Measurements from ENCODE around the gene ZDHHC8.

The ZDHHC8 gene

DNA sequence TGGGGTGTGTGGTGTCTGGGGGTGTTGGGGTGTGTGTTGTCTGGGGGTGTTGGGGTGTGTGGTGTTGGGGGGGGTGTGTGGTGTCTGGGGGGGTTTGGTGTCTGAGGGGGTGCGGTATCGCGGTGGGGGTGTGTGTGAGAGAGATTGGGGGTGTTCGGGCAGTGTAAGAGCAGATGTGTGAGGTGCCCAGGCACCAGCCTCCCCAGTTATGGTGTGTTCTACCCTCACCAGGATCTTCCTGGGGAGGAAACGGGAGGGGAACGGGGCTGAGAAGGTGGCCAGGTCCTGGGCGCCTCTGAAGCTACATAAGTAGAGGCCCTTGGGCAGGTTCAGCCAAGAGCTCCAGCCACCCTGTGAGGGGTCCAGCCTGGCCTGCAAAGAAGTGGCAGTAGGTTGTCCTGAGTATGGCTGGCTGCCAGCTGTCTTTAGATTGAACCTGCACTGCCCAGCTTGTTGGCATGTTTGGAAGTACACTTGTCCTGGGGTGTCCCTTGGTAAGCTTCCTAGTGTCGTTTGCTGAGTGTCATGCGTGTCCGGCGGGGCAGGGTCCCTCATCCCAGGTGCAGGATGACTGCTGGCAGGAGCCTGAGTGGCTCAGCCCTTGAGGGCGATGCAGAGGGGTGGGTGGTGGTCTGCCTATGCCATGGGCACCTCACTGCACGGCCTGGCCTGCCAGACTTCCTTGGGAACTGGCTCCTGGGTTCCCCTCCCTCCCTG, 8.1 kb upstream of the ZDHHC8 start:
- TF ChIP-seq, protein P1, sequence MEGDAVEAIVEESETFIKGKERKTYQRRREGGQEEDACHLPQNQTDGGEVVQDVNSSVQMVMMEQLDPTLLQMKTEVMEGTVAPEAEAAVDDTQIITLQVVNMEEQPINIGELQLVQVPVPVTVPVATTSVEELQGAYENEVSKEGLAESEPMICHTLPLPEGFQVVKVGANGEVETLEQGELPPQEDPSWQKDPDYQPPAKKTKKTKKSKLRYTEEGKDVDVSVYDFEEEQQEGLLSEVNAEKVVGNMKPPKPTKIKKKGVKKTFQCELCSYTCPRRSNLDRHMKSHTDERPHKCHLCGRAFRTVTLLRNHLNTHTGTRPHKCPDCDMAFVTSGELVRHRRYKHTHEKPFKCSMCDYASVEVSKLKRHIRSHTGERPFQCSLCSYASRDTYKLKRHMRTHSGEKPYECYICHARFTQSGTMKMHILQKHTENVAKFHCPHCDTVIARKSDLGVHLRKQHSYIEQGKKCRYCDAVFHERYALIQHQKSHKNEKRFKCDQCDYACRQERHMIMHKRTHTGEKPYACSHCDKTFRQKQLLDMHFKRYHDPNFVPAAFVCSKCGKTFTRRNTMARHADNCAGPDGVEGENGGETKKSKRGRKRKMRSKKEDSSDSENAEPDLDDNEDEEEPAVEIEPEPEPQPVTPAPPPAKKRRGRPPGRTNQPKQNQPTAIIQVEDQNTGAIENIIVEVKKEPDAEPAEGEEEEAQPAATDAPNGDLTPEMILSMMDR (IDR thresholded peaks at IDR 0.05; ENCODE audit: extremely low read depth, insufficient read depth, missing control alignments) = no peak
- in situ Hi-C loops (cut with MboI; ENCODE audit: low pct_unique_long_range_greater_than_20kb, low sequenced_read_pairs, unreplicated experiment) = no loop called here
- no peak for DNase-seq (ENCODE audit: low spot score)

DNA sequence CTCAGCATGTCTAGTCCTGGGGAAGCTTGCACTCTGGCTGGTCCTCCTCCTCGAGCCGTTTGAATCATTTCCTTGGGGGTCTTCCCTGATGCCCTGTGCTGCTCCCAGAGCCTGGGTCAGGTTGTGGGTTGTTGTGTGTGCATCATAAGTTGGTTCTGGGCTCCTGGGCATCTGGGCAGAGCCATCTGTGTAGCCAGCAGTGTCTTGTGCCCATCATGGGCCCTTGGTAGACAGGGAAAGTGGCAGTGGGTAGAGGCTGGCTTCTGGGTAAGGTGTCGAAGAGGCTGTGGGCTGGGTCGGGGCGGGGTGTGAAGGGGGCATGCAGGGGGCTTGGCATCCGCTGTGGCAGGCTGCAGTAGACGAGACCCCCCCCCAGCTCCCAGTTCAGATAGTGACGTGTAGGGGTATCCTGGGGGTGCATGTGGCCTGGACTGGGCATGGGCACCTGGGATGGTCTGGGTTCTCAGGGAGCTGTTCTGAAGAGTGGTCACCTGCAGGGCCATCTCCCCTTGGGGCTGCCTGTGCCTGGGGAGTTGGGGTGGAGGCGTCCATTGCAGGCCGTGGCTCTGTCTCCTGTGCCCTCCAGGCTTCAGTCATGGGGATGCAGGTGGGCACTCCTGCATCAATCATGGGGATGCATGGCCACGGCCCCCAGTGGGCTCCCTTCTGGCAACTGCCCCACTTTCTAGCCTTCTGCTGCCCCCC, 7.4 kb upstream of the ZDHHC8 start:
- TF ChIP-seq, protein P1 (IDR thresholded peaks at IDR 0.05; ENCODE audit: extremely low read depth, insufficient read depth, missing control alignments) = no peak
- DNase-seq (ENCODE audit: low spot score) = no peak
- in situ Hi-C loops (cut with MboI; ENCODE audit: low pct_unique_long_range_greater_than_20kb, low sequenced_read_pairs, unreplicated experiment) = no loop called here

DNA sequence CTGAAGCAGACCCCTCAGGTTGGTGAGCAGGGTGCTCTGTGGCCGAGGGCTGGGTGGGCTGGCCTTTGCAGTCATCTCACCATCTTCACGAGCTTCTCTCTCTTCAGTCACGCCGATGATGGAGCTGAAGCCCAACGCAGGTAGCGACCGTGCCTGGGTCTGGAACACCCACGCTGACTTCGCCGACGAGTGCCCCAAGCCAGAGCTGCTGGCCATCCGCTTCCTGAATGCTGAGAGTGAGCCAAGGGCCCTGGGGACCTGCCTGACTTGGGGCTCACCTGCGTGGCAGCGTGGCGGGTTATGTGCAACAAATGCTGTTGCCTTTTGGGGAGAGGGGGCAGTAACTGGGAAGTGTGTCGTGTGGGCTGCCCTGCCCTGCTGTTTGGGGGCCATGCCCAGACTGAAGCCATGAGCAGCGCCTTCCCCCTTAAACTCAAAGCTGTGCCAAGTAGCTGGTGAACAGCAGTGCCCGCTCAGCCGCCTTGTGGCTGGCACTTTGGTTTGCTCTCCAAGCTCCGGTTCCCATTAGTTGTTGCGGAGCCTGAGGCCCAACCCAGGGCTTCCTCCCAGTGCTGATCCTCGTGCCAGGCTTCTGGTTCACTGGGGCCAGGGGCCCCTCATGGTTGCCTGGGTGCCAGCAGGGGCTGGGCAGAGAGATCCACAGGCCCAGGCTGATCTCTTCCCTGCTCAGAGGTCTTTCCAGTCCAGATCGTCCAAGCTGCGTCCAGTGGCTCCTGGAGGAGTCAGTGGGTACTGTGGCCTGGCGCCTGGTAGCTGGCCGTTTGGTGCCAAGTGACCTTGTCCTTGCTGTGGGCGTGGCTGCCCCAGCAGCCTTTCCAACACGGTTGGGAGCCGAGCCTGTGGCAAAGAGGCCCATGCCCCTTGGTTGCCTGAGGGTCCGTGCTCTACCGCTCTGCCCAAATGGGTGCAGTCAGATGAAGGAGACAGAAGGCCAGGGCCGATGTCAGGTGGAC, 6.1 kb upstream of the ZDHHC8 start:
- in situ Hi-C loops (cut with MboI; ENCODE audit: low pct_unique_long_range_greater_than_20kb, low sequenced_read_pairs, unreplicated experiment) = no loop called here
- TF ChIP-seq, protein P1 (IDR thresholded peaks at IDR 0.05; ENCODE audit: extremely low read depth, insufficient read depth, missing control alignments) = no peak
- no peak for DNase-seq (ENCODE audit: low spot score)

DNA sequence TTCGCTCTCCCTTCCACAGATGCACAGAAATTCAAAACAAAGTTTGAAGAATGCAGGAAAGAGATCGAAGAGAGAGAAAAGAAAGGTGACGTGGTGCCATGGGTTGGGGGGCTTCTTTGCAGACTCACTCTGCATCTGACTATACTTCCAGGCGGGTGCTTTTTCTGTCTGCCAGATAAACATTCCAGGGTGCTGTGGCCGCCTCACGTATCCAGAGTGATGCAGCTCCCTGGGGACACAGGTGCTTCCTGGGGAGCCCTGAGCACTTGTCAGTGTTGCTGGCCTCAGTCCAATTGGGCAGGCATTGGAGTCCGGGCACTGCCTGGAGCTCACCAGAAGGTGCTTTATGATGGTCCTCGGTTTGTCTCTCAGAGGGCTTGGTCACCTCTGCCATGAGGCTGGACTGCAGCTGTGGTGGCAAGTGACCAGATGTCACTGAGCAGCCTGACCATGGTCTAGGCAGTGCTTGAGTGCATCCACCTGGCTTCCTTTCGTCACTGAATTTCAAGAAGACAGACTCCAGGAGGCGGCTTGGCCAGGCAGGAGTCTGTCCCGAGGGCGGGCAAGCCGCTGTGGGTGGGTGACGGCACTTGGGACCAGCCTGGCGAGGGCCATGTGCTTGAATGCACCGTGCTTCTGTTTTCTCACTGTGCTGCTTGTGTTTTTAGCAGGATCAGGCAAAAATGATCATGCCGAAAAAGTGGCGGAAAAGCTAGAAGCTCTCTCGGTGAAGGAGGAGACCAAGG, 5.1 kb upstream of the ZDHHC8 start:
- TF ChIP-seq, protein P1 (IDR thresholded peaks at IDR 0.05; ENCODE audit: extremely low read depth, insufficient read depth, missing control alignments) = no peak
- in situ Hi-C loops (cut with MboI; ENCODE audit: low pct_unique_long_range_greater_than_20kb, low sequenced_read_pairs, unreplicated experiment) = no loop called here
- DNase-seq (ENCODE audit: low spot score) = no peak

DNA sequence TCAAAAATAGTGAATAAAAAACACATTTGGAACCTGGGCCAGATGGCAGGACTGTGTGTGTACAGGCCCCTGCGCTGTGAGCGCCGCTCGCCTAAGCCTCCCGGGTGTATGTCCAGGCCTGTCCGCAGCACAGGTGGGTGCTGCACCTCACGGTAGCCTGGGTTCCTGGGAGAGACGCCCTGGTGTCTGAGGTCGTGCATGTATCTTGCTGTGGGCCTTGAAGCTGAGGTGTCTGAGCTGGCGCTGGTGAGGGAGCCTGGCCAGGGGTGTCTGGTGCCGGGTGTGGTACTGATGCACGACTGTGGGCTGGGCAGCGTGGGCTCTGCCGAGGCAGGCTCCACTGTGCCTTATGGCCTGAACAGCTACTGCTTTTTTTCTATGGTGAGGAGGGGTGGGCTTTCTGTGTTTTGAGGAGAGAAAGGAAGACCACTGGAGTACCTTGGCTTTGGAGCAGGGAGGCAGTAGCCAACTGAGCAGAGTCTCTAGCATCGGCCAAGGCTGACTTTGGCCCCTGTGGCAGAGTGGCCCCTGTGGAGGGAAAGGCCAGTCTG, 4.2 kb upstream of the ZDHHC8 start:
- in situ Hi-C loops (cut with MboI; ENCODE audit: low pct_unique_long_range_greater_than_20kb, low sequenced_read_pairs, unreplicated experiment) = no loop called here
- TF ChIP-seq, protein P1 (IDR thresholded peaks at IDR 0.05; ENCODE audit: extremely low read depth, insufficient read depth, missing control alignments) = no peak
- DNase-seq (ENCODE audit: low spot score) = no peak

Data from GM13977 (cell line).